Small intestine (tissue), 7 donors: Measurements from ENCODE around the gene DPYSL4. TPM values are rescaled to one million over a fixed set of nuclear protein-coding genes. Genes with fewer than 3 reads are reported as not detected.

ENCODE experiments used
- DNase-seq, 2 donors: peaks; one replicate each; pipeline versions ENCODE4 v3.0.0 to v3.0.0-alpha.2; 2013
- FAIRE-seq: peaks from 2 replicates; lab custom pipeline; 2012; peaks lifted over from hg19 to GRCh38; lab: Jason Lieb, UNC
- H3K27ac ChIP-seq, 3 donors: one replicate each; pipeline ENCODE4 v1.5.1; 2013; ENCODE audit warnings: low read length in 2 of 3, mild to moderate bottlenecking in 2 of 3, control low read depth in 1 of 3, inconsistent platforms in 1 of 3, low read depth in 1 of 3, moderate library complexity in 1 of 3
- H3K27me3 ChIP-seq, 3 donors: one replicate each; pipeline ENCODE4 v1.6.1; 2013; ENCODE audit warnings: low read length in 3 of 3, inconsistent platforms in 1 of 3; ENCODE audit not compliant: control insufficient read depth in 3 of 3, insufficient read depth in 3 of 3
- H3K36me3 ChIP-seq, 3 donors: one replicate each; pipeline ENCODE4 v1.6.1; 2013; ENCODE audit warnings: low read length in 3 of 3, inconsistent platforms in 1 of 3, low read depth in 1 of 3, mild to moderate bottlenecking in 1 of 3, moderate library complexity in 1 of 3; ENCODE audit not compliant: control insufficient read depth in 3 of 3, insufficient read depth in 2 of 3
- H3K4me1 ChIP-seq, 3 donors: one replicate each; pipeline ENCODE4 v1.6.1; 2013; ENCODE audit warnings: low read length in 2 of 3, inconsistent platforms in 1 of 3, low read depth in 1 of 3, mild to moderate bottlenecking in 1 of 3, moderate library complexity in 1 of 3; ENCODE audit not compliant: control insufficient read depth in 3 of 3, insufficient read depth in 2 of 3
- H3K4me3 ChIP-seq, 3 donors: one replicate each; pipeline ENCODE4 v1.5.1; 2013; ENCODE audit warnings: low read length in 3 of 3, control low read depth in 1 of 3, inconsistent platforms in 1 of 3, low read depth in 1 of 3, mild to moderate bottlenecking in 1 of 3, moderate library complexity in 1 of 3
- H3K9me3 ChIP-seq, 2 donors: one replicate each; pipeline ENCODE4 v1.6.1; 2013; ENCODE audit warnings: low read depth in 1 of 2, low read length in 1 of 2; ENCODE audit not compliant: control insufficient read depth in 2 of 2, insufficient read depth in 1 of 2
- WGBS, 3 donors: extraction: QIAGEN DNeasy Blood & Tissue Kit; methylation state at CpG; one replicate each; pipeline ENCODE4 v1.1.7; 2013; 5-methylcytosine and 5-hydroxymethylcytosine counted together
- polyA plus RNA-seq, 4 donors: library from polyadenylated mRNA; stranded (reverse) in 3 of 4; unstranded in 1 of 4; fragments of 200-250 nt in 3 of 4; fragments of 120-200 nt in 1 of 4; gene quantifications; one replicate each; pipeline versions ENCODE4 v1.2.1 to v1.2.3, GENCODE V29; 2013
- donor health status: healthy with polysubstance abuse.
- donor health status: control.
- donor health status: control.
- donor health status: Bipolar disorder and iron deficiency.
- donor health status: healthy.

Gene DPYSL4
- polyA plus RNA-seq, 4 donors = 1.0 to 1.2 TPM; not detected in 2

GRCh38 chr10:132182591-132182990 lies 4.2 kb upstream of the DPYSL4 start:
- no peak overlapping the region for H3K27ac ChIP-seq
- 63 to 76% (median 63%) methylated on average over 7 of the region's 7 CpGs for WGBS, 3 donors
- DNase-seq (no peak), FAIRE-seq (no peak)
- no peaks in the 10 kb centered on the region for H3K9me3 ChIP-seq
- peaks cover 0 to 3% (median 0%) of the 10 kb centered on the region in 3 donors for H3K4me1 ChIP-seq
- no peaks in the 10 kb centered on the region for H3K36me3 ChIP-seq
- no peak overlapping the region for H3K4me3 ChIP-seq
- peaks cover 8 to 24% (median 9%) of the 10 kb centered on the region in 3 donors for H3K27me3 ChIP-seq

- peaks cover 0 to 3% (median 0%) of the 10 kb centered on the region in 3 donors for H3K4me1 ChIP-seq
- 10 to 42% (median 26%) methylated on average over 8 of the region's 8 CpGs for WGBS, 3 donors
- H3K36me3 ChIP-seq = no peaks in the 10 kb centered on the region
- no peak overlapping the region for H3K4me3 ChIP-seq
- no peaks in the 10 kb centered on the region for H3K9me3 ChIP-seq
- H3K27me3 ChIP-seq = peaks cover 8 to 28% (median 8%) of the 10 kb centered on the region in 3 donors
- FAIRE-seq (no peak), DNase-seq (peak; percentile 61 to 78)
- H3K27ac ChIP-seq = no peak overlapping the region
Measured at GRCh38 chr10:132183046-132183445, 3.7 kb upstream of the DPYSL4 start.

GRCh38 chr10:132184816-132185593 lies 1.7 kb upstream of the DPYSL4 start:
- FAIRE-seq = no peak
- WGBS, 3 donors = 44 to 50% (median 49%) methylated on average over 35 of the region's 35 CpGs
- Histone ChIP-seq H3K4me1 (peaks cover 0 to 3% (median 0%) of the 10 kb centered on the region in 3 donors), H3K4me3 (no peak overlapping the region), H3K9me3 (no peaks in the 10 kb centered on the region), H3K36me3 (no peaks in the 10 kb centered on the region), H3K27ac (no peak overlapping the region), H3K27me3 (peaks cover 8 to 46% (median 13%) of the 10 kb centered on the region in 3 donors)
- DNase-seq = no peak

- no peak for FAIRE-seq
- Histone ChIP-seq H3K36me3 (no peaks in the 10 kb centered on the region), H3K27me3 (peaks cover 8 to 46% (median 13%) of the 10 kb centered on the region in 3 donors), H3K4me3 (peak overlapping the region in 1 of 3 donors; percentile 7), H3K4me1 (peaks cover 0 to 3% (median 0%) of the 10 kb centered on the region in 3 donors), H3K9me3 (no peaks in the 10 kb centered on the region), H3K27ac (no peak overlapping the region)
- 4 to 7% (median 6%) methylated on average over 62 to 99 of the region's 99 CpGs for WGBS, 3 donors
- peak; percentile 18 to 80 for DNase-seq
Measured at GRCh38 chr10:132185601-132186487, 904 bp upstream of the DPYSL4 start.

- Histone ChIP-seq H3K4me1 (peaks cover 0 to 3% (median 0%) of the 10 kb centered on the region in 3 donors), H3K9me3 (no peaks in the 10 kb centered on the region), H3K27ac (no peak overlapping the region), H3K36me3 (no peaks in the 10 kb centered on the region), H3K27me3 (peaks cover 8 to 42% (median 13%) of the 10 kb centered on the region in 3 donors), H3K4me3 (peak overlapping the region in 2 of 3 donors; percentile 9 to 28)
- WGBS, 3 donors = 3 to 7% (median 7%) methylated on average over 40 to 58 of the region's 58 CpGs
- FAIRE-seq (no peak), DNase-seq (no peak)
Measured at GRCh38 chr10:132187430-132188138, 836 bp downstream of the DPYSL4 start.

GRCh38 chr10:132188331-132188730 lies 1.6 kb downstream of the DPYSL4 start:
- FAIRE-seq = no peak
- Histone ChIP-seq H3K4me1 (peaks cover 0 to 3% (median 0%) of the 10 kb centered on the region in 3 donors), H3K27me3 (peaks cover 8 to 42% (median 11%) of the 10 kb centered on the region in 3 donors), H3K4me3 (peak overlapping the region in 1 of 3 donors; percentile 28), H3K9me3 (no peaks in the 10 kb centered on the region), H3K36me3 (no peaks in the 10 kb centered on the region), H3K27ac (no peak overlapping the region)
- no peak for DNase-seq
- WGBS, 3 donors = 52 to 56% (median 53%) methylated on average over 13 of the region's 13 CpGs

- FAIRE-seq = no peak
- Histone ChIP-seq H3K27ac (no peak overlapping the region), H3K36me3 (no peaks in the 10 kb centered on the region), H3K4me3 (no peak overlapping the region), H3K4me1 (peaks cover 0 to 3% (median 0%) of the 10 kb centered on the region in 3 donors), H3K9me3 (no peaks in the 10 kb centered on the region), H3K27me3 (peaks cover 8 to 37% (median 11%) of the 10 kb centered on the region in 3 donors)
- DNase-seq = no peak
- WGBS, 3 donors = 87 to 89% (median 89%) methylated on average over 16 of the region's 16 CpGs
Measured at GRCh38 chr10:132189016-132189415, 2.3 kb downstream of the DPYSL4 start.
